ENCODE results near the gene C14orf180.

Gene C14orf180

GRCh38 chr14:104579507-104579906 is at the start of gene C14orf180:
C14orf180 (plus strand) TSS chr14:104579764; CDS start chr14:104586431, 6,667 bp downstream.
- no peak for DNase-seq

GRCh38 chr14:104530646-104531045 is 48.9 kb upstream of the C14orf180 start:
- DNase-seq: no peak

- DNase-seq: no peak
Measured at GRCh38 chr14:104531421-104532190, 48.0 kb upstream of the C14orf180 start.

- DNase-seq: no peak
Measured at GRCh38 chr14:104532191-104532555, 47.4 kb upstream of the C14orf180 start.

- no peak for DNase-seq
Measured at GRCh38 chr14:104534036-104534435, 45.5 kb upstream of the C14orf180 start.

GRCh38 chr14:104536942-104537612 is 42.5 kb upstream of the C14orf180 start:
- DNase-seq: no peak

- DNase-seq: no peak
Measured at GRCh38 chr14:104537613-104537988, 42.0 kb upstream of the C14orf180 start.

- DNase-seq: no peak
Measured at GRCh38 chr14:104541905-104542465, 37.6 kb upstream of the C14orf180 start.

GRCh38 chr14:104542871-104543830 is 36.4 kb upstream of the C14orf180 start:
- no peak for DNase-seq

GRCh38 chr14:104544362-104544961 is 35.1 kb upstream of the C14orf180 start:
- DNase-seq: no peak

- DNase-seq: no peak
Measured at GRCh38 chr14:104545151-104545941, 34.2 kb upstream of the C14orf180 start.

- DNase-seq: no peak
Measured at GRCh38 chr14:104545942-104546501, 33.5 kb upstream of the C14orf180 start.

GRCh38 chr14:104546591-104547309 is 32.8 kb upstream of the C14orf180 start:
- no peak for DNase-seq

- DNase-seq: no peak
Measured at GRCh38 chr14:104547310-104547997, 32.1 kb upstream of the C14orf180 start.

- DNase-seq: no peak
Measured at GRCh38 chr14:104547998-104548700, 31.4 kb upstream of the C14orf180 start.

GRCh38 chr14:104548802-104549535 is 30.6 kb upstream of the C14orf180 start:
- no peak for DNase-seq

- DNase-seq: no peak
Measured at GRCh38 chr14:104549536-104550339, 29.8 kb upstream of the C14orf180 start.

Data from Kasumi-1 (cell line).